ENCODE measurements around the gene EZR. TPM values are rescaled to one million over a fixed set of nuclear protein-coding genes. Genes with fewer than 3 reads are reported as not detected.

Gene EZR
- polyA plus RNA-seq, 3 donors = 68.1 to 95.8 (median 86.3) TPM

DNA sequence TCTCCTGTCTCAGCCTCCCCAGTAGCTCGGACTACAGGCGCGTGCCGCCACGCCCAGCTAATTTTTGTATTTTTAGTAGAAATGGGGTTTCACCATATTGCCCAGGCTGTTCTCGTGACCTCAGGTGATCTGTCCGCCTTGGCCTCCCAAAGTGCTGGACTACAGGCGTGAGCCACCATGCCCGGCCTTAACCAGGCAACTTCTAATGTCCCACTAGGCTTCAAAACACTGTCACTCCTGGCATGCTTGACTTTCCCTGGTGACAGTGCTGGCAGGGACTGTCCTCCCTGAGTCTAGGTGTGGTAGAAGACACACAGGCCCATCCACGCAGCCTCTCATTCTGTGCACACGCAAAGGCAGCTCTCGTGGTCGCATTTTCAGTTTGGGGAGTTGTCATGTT is 11.6 kb upstream of the EZR start:
- 95% methylated on average over 6 of the region's 13 CpGs for WGBS (ENCODE audit: insufficient coverage)
- Histone ChIP-seq H3K9ac (ENCODE audit: insufficient read depth, low read length, poor library complexity, severe bottlenecking) (no peak overlapping the region), H2AFZ (ENCODE audit: insufficient read depth, low read depth, low read length, poor library complexity, severe bottlenecking) (no peak overlapping the region), H4K20me1 (ENCODE audit: insufficient read depth, low read length) (no peaks in the 10 kb centered on the region), H3K9me3 (replicated peaks in 1 of 2; ENCODE audit: control insufficient read depth in 1 of 2, insufficient read depth in 1 of 2, low read length in 2 of 2) (no peaks in the 10 kb centered on the region), H3K4me3 (replicated peaks in 1 of 3; ENCODE audit: low read depth in 2 of 3, low read length in 3 of 3) (no peak overlapping the region), H3K4me2 (replicated peaks; ENCODE audit: extremely low read depth, low read length, poor library complexity, severe bottlenecking) (no peak overlapping the region), H3K36me3 (replicated peaks in 1 of 2; ENCODE audit: control insufficient read depth in 1 of 2, insufficient read depth in 2 of 2, low read length in 2 of 2) (no peaks in the 10 kb centered on the region), H3K4me1 (ENCODE audit: control insufficient read depth in 1 of 2, insufficient read depth in 2 of 2, low read length in 2 of 2) (peaks cover 2% of the 10 kb centered on the region in 2 donors), H3K79me2 (ENCODE audit: insufficient read depth, low read length) (no peaks in the 10 kb centered on the region), H3K27me3 (ENCODE audit: control insufficient read depth in 2 of 2, insufficient read depth in 2 of 2, low read length in 2 of 2) (no peaks in the 10 kb centered on the region), H3K27ac (ENCODE audit: low read depth in 1 of 2, low read length in 2 of 2) (no peak overlapping the region)
- no peak for DNase-seq
- Mint-ChIP-seq H3K4me1 (peaks cover 16% of the 10 kb centered on the region), H3K9me3 (peaks cover 0 to 3% (median 0%) of the 10 kb centered on the region in 7 donors), H3K27me3 (ENCODE audit: low read depth in 3 of 3) (peaks cover 2 to 10% (median 3%) of the 10 kb centered on the region in 3 donors), H3K4me3 (no peak overlapping the region), H3K36me3 (no peaks in the 10 kb centered on the region), H3K27ac (no peak overlapping the region)
- intact Hi-C loops (cut with micrococcal nuclease) = no loop called here
- TF ChIP-seq CTCF (IDR thresholded peaks at IDR 0.05) = no peak

DNA sequence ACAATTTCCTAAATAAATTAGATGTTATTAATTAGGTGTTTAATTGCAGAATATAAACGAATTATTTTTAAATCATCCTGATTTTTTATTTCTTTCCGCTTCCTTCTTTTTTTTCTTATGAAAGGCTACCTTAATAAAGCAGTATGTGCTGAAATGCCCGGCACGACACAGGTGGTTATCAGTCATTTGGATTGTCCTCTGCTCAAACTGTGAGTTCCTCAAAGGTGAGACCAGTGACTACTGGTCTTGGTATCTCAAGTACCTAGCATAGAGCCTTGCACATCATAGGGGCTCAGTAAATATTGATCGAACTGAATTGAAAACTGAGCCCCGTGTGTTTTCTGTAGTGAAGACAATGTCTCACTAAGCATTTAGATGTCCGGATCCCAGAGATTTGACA is 9.6 kb upstream of the EZR start:
- no peaks in the 10 kb centered on the region for H3K36me3 ChIP-seq (replicated peaks in 1 of 2; ENCODE audit: control insufficient read depth in 1 of 2, insufficient read depth in 2 of 2, low read length in 2 of 2)
- no peak overlapping the region for H3K9ac ChIP-seq (ENCODE audit: insufficient read depth, low read length, poor library complexity, severe bottlenecking)
- H3K27me3 ChIP-seq (ENCODE audit: control insufficient read depth in 2 of 2, insufficient read depth in 2 of 2, low read length in 2 of 2) = no peaks in the 10 kb centered on the region
- H3K4me3 ChIP-seq (replicated peaks in 1 of 3; ENCODE audit: low read depth in 2 of 3, low read length in 3 of 3) = no peak overlapping the region
- Mint-ChIP-seq H3K27me3 (ENCODE audit: low read depth in 3 of 3) (peaks cover 0 to 9% (median 6%) of the 10 kb centered on the region in 3 donors), H3K4me1 (peaks cover 7% of the 10 kb centered on the region), H3K36me3 (no peaks in the 10 kb centered on the region), H3K27ac (no peak overlapping the region), H3K4me3 (no peak overlapping the region), H3K9me3 (peaks cover 0 to 3% (median 0%) of the 10 kb centered on the region in 7 donors)
- no peak for DNase-seq
- no peak overlapping the region for H3K27ac ChIP-seq (ENCODE audit: low read depth in 1 of 2, low read length in 2 of 2)
- no peak overlapping the region for H3K4me2 ChIP-seq (replicated peaks; ENCODE audit: extremely low read depth, low read length, poor library complexity, severe bottlenecking)
- no peaks in the 10 kb centered on the region for H4K20me1 ChIP-seq (ENCODE audit: insufficient read depth, low read length)
- H2AFZ ChIP-seq (ENCODE audit: insufficient read depth, low read depth, low read length, poor library complexity, severe bottlenecking) = no peak overlapping the region
- WGBS (ENCODE audit: insufficient coverage) = 86% methylated on average over 2 of the region's 7 CpGs
- no peak for TF ChIP-seq CTCF (IDR thresholded peaks at IDR 0.05)
- H3K9me3 ChIP-seq (replicated peaks in 1 of 2; ENCODE audit: control insufficient read depth in 1 of 2, insufficient read depth in 1 of 2, low read length in 2 of 2) = no peaks in the 10 kb centered on the region
- no peaks in the 10 kb centered on the region for H3K79me2 ChIP-seq (ENCODE audit: insufficient read depth, low read length)
- intact Hi-C loops (cut with micrococcal nuclease) = no loop called here
- no peaks in the 10 kb centered on the region for H3K4me1 ChIP-seq (ENCODE audit: control insufficient read depth in 1 of 2, insufficient read depth in 2 of 2, low read length in 2 of 2)
